NCI-H1105 (cell line): ENCODE results near the gene SEC24A.
"Not testable (repeated sequence)": the region's sequence is repeated elsewhere in the genome, so short reads cannot be mapped to it uniquely, and the experiment has no call there.

Experiments used
- DNase-seq: peaks from one replicate; lab custom pipeline; 2025; lab: John Stamatoyannopoulos, UW

The SEC24A gene

DNA sequence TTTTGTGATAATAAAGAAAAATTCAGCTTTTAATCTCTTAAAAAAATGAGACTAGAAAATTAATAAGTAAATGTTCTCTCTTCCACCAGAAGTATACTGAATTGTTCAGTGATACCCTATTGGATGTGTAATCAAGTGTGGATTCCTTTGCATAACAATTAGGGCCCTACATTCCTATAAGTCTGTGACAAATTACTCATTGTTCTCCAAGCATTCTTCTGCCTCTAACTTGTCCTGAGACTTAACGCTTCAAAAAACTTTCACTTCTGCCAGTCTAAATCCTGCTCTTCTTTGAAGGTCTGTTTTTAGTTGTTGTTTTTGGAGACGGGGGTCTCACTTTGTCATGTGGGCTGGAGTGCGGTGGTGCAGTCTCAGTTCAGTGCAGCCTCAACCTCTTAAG lies 100.8 kb downstream of the SEC24A start:
- no peak for DNase-seq

DNA sequence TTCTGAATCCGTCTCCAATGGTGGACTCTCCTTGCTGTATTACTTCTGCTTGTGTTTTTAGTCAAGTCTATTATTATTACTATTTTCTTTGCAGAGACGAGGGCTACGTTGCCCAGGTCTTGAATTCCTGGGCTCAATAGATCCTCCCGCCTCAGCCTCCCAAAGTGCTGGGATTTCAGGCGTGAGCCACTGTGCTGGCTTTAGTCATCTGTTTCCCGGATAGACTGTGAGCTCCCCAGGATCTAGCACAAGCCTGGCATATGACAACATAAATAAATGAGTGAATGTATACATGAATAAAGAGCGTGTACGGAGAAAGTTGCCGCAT lies 109.6 kb downstream of the SEC24A start:
- no peak for DNase-seq

DNA sequence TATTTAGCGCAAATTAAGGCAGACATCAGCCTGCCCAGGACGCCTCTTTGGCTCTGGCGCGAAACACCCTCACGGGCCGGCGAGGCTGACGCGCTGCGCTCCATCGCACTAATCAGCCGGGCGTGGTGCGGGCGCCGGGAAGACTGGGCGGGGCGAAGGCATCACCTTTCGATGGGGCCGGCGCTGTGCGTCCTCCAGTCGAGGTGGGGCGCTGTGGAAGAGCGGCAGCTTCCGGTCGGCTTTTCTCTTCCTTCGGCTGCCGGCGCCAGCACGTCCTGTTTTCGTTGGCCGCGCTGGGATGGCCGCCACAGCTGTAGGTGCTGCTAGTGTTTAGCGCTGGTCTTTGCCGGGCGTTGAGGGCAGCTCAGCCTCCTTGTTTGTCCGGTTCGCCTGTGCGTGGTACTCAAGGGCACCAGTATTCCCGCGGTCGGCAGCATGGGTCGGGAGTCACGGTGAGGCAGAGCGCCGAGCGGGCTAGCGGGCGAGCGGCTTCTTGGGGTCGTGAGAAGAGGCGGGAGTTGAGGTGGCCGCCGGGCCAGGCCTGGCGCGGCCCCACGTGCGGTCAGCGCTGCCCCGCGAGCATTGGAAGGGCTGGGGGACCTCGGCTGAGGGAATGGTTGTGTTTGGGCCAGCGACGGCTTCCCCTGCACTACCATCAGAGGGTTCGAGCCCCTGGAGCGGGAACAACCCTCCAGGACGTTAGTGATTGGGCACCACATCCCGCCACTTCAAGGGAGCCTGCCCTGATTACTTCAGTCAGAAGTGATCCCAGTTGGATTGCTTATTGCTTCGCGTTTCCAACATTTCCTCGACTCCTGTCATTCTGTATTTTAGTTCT lies 110.1 kb downstream of the SEC24A start, which contains the start of gene DDX46:
TSS of gene DDX46 (plus strand) at position 276 of the 838 bp plus-strand sequence. CDS start at position 436, 160 bp downstream.
- DNase-seq: peak; percentile 85

DNA sequence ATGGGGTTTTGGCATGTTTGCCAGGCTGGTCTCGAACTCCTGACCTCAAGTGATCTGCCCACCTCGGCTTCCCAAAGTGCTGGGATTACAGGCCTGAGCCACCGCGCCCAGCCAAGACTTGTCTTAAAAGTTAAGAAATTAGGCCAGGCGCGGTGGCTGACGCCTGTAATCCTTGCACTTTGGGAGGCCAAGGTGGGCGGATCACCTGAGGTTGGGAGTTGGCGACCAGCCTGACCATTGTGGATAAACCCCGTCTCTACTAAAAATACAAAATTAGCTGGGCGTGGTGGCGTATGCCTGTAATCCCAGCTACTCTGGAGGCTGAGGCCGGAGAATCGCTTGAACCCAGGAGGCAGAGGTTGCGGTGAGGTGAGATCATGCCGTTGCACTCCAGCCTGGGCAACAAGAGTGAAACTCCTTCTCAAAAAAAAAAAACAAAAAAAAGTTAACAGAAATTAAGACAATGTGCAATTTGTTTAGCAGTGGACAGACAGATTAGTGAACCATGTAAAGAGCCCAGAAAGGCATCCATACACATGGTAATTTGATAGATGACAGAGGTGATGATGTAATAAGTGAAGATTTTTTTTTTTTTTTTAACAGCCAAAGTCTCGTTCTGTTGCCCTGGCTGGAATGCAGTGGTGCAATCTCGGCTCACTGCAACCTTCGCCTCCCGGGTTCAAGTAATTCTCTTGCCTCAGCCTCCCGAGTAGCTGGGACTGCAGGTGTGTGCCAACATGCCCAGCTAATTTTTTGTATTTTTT lies 119.1 kb downstream of the SEC24A start:
- DNase-seq: not testable (repeated sequence)

DNA sequence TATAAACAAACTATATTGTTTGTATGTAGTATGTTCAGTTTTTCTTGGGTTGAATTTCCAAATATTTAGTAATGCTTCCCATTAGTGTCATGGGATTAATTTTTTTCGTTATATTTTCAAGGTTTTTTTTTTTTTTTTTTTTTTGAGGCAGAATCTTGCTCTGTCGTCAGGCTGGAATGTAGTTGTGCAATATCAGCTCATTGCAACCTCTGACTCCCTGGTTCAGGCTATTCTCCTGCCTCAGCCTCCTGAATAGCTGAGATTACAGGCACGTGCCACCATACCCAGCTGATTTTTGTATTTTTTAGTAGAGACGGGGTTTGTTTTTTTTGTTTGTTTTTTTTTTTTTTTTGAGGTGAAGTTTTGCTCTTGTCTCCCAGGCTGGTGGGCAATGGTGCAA lies 120.6 kb downstream of the SEC24A start:
- no peak for DNase-seq

DNA sequence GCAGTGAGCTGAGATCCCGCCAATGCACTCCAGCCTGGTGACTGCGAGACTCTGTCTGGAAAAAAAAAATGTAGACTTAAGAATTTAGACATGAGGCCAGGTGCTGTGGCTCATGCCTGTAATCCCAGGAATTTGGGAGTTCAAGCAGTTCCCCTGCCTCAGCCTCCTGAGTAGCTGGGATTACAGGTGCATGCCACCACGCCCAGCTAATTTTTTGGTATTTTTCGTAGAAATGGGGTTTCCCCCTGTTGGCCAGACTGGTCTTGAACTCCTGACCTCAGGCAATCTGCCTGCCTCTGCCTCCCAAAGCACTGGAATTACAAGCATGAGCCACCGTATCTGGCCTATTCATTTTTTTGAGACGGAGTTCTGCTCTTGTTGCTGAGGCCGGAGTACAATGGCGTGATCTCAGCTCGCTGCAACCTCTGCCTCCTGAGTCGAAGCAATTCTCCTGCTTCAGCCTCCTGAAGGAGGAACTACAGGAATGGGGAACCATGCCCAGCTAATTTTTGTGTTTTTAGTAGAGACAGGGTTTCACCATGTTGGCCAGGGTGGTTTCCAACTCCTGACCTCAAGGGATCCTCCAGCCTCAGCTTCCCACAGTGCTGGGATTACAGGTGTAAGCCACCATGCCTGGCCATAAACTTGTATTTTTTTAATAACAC lies 124.0 kb downstream of the SEC24A start:
- DNase-seq: no peak

DNA sequence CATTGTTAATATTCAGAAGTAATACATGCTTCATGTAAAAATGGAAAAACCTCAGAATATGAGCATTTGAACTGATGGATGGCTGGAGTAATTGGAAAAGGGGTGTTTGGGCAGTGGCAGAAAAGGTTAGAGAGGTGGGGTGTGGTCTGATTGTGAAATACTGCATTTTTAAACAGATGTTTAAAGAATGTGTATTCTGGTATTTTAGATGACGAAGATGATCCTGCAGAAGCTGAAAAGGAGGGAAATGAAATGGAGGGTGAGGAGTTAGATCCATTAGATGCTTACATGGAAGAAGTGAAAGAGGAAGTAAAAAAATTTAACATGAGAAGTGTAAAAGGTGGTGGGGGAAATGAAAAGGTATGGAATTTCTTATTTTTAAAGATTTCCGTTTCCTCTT lies 128.8 kb downstream of the SEC24A start:
- DNase-seq: no peak
